Posterior vena cava (tissue), 2 donors: Measurements from ENCODE around the gene GRID2. TPM values are rescaled to one million over a fixed set of nuclear protein-coding genes. Genes with fewer than 3 reads are reported as not detected.

Experiments used
- DNase-seq: peaks from one replicate; pipeline ENCODE4 v3.0.0-alpha.2; 2020; ENCODE audit warnings: low spot score
- intact Hi-C, 2 donors: fragments of 100-400 bp; cut with DNase I; formaldehyde crosslinking; loops; one replicate each; pipeline versions ENCODE4 v1.14.1 to v1.14.2; 2022 to 2023
- total RNA-seq, 2 donors: library from RNA; stranded (reverse); fragmentation: NEBNext Ultra II Directional; extraction: Animal tissue kit (Norgen Biotek cat#: 25700); gene quantifications; one replicate each; pipeline ENCODE4 v1.2.1, GENCODE V29; 2021
- donor health status: DM: yes; HTN: yes; CAD: no.
- donor health status: DM: yes; HTN: yes; CAD: no.

Gene GRID2
- total RNA-seq, 2 donors from 2014 or later: 0.38 TPM; not detected in 1

DNA sequence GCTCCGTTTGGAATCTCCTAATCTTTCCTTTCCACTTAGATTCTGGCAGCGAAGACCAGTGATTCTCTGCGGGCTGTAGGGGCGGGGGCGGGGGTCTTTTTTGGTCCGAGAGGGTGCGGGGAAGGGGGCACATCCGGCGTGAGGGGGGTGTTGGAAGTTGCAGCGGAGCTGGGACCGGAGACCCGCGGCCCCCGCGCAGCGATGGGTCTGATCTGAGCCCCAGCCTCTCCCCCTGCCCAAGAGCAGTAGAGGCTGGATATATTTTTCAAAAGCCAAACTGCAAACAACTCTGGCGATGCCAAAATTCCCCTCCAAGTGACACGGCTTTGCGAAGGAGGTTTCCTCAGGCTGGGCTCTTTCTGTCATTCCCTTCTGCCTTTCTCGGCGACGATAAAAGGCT, 355 bp downstream of the GRID2 start:
- DNase-seq: no peak
- intact Hi-C loops: no loop called here

DNA sequence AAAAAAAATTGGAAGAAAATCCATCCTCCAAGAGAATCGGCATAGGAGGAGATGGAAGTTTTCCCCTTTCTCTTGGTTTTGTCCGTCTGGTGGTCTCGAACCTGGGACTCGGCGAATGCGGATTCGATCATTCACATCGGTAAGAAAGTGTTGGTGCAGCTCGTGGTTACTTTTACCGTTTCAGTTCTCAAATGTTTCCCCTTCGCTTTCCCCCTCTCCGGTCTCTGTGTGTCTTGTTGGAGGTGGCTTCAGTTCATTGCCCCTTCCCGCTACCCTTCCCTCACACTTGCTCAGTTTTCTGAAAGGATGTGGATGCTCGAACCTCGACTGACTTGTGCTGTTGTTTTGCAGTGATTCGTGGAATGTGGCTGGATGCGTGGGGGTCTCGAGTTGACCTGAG, 840 bp downstream of the GRID2 start:
- intact Hi-C loops: no loop called here
- DNase-seq: no peak

DNA sequence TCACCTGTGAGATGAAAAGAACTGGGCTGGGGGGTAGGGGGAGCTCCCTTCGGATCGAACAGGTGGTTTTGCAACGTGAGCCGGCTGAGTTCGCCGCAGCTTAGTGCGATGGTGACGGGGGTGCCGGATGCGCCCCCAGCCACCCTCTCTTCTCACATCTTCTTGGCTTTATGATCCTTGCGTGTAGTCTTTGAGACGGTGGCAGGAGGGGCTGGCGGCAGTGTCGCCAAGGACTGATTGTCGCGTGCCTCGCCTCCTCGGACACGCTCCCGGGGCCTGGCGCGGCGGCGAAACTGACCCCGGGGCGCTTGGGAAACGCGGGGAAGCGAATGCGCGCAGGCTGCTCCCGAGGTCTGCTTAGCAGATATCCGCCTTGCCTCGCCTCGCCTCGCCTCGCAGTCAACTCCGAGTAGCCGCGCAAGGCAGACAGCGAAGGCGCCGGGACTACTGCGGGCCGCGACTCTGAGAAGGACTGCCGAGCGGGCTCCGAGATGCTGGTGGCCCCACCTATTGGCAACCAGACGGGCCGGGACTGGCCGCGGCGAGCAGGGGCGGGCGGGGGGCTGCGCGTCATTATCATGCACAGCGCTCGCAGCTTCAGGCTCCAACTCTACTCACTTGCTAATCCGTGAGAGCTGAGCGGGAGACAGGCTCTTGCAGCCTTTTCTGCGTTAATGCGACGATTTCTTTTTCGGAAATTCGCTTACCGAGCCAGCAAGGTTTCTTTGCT, 1.5 kb downstream of the GRID2 start:
- peak; percentile 78 for DNase-seq
- intact Hi-C loops: no loop called here

DNA sequence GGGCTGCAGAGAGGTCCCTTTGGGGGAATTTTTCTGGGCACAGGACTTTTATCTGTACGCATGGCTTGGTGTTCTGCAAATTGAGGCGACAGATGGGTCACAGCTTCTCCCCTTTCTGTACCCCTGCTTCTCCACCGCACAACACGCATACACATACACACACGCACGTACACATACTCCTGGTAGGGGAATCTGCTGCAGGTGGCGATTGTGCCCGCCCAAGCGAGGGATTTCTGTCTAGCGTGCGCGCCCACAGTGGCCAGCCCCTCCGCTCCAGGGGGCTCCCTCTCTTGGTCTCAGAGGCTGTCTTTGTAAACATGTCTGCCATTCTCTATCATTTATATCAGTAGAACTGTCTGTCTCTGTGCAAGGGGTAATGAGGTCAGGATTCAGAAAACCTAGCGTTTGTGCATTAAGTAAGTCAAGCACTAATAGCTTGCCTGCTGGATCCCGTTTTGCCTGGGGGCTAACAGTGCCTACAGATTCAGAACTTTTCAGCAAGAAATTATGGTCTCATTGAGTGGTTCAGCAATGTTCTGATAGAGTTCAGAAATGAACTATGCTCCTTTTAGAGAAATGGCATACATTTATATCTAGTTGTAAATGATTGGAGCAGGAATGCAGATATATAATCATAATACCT, 2.2 kb downstream of the GRID2 start:
- intact Hi-C loops: no loop called here
- DNase-seq: no peak

DNA sequence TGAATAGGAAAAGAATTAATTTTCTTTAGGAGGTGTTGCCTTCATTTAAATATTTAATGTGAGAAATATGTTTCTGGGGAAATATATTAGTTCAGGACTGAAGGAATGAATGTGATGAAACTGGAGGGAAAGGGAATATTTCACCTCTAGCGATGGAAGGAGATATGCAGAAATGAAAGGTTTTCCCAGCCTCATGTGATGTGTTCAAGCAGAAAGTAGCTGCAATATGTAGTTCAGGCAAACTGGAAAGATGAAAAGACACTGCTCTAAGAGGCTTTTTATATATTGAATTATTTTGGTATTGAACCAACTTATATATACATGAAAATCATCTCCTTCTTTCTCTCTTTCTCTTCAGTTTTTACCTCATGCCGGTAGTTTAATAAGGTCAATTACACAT, 3.4 kb downstream of the GRID2 start:
- no peak for DNase-seq
- intact Hi-C loops: no loop called here

DNA sequence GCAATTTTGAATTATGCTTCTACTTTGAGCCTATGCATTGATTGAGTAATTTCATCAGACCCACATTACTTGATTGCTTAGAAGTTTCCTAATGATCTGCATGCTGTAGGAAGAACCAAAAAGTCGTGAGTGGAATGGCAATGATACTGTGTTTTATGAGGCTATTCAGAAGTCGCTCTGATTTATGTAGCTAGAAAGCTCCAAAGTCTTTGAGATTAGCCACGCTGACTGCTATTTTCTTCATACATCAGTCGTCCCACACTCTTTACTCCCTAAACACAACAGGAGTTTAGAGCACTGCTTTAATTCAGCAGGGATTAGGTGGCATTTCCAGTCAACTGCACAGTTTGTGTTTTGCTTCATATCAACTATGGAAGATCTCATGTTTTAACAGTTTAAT, 4.1 kb downstream of the GRID2 start:
- no peak for DNase-seq
- intact Hi-C loops: no loop called here

DNA sequence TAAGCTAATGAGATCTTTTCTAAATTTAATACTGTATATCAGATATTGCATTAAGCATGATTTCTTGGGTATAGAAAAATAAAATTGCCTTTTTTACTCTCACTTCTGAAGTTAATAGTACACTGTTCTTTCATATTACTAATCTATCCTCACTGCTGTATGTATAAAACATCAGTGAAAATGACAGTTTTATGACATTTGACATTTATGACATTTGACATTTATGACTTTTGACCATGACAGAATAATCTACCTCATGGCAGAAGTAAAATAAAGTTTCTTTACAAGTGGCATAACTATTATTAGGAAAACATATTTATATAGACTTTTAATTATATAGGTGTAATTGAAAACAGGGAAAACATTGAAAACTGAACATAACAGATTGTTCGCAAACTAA, 13.3 kb downstream of the GRID2 start:
- DNase-seq: no peak
- intact Hi-C loops: no loop called here

DNA sequence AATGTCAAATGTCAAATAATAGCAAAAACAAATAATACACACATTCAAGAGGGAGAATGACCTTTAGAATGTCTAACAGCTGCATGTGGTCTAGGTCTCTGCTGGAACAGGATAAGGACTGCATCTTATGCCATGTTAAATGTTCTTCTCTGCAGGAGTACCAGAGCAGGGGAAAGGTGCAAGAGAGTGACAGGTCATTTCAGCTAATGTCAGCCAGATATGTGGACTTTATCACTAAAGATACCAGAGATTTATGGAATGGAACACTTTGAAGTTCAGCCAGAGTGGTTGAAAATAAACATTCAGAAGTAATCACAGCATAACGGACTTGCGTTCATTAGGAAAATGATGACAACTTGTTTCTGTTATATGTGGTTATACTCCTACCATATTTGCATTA, 24.3 kb downstream of the GRID2 start:
- intact Hi-C loops: no loop called here
- DNase-seq: no peak

DNA sequence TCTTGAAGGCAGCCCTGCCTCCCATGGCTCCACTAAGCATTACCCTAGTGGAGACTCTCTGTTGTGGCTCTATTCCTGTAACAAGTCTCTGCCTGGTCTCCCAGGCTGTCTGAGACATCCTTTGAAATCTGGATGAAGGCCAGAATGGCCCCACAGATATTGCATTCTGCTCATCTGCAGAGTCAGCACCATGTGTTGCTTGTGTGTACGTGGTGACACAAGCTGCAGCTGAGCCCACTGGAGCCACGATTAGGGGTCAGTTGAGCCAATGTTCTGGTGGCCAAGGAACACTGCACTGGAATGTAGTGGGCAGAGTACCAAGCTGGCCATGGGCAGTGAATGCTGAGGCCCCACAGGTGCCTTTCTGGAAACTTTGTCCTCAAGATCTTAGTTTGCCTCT, 29.2 kb downstream of the GRID2 start:
- DNase-seq: no peak
- intact Hi-C loops: no loop called here

DNA sequence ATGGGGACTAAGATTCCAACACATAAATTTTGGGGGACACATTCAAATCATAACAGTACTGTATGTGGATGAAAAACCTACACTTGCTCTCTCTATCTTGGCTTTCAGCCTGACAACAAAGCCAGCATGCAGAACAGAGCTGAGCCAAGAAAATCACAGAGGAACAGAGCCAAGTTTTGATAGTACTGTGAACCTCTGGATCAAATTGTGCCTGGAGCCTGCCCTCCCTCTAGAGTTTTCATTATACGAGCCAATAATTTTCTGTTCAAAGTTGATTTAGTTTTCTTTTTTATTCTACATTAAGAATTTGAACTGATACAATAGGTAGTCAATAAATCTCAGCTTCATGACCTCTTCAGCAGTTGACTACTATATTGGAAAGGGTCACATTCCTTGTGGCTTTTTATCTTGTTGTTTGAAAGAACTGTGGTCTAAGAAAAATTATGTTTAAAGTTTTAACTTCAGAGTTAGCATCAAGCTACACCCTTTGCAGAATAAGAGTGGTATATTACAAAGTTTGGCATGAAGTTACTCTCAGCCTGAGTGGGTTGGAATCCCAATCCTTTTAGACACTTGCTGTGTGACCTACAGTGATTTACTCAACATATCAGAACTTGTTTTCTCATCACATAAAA, 31.1 kb downstream of the GRID2 start:
- DNase-seq: no peak
- intact Hi-C loops: no loop called here

DNA sequence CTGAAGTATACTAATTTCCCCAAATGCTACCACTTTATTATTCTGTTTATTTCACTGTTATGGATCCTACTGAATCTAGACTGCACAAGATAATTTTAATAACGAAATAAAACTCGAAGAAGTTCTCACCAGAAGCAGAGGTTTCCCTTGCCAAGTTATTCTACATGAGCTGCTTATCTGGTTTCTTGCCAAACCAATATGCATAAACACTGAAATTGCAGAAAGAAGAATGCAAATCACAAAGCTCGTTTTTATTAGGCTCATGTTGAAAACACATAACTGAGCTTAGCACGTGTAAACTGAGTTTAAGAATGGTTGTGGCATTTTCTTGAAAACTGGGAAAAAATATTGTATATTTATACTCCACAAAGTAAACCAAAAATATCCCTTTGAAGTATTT, 35.9 kb downstream of the GRID2 start:
- intact Hi-C loops: no loop called here
- no peak for DNase-seq

DNA sequence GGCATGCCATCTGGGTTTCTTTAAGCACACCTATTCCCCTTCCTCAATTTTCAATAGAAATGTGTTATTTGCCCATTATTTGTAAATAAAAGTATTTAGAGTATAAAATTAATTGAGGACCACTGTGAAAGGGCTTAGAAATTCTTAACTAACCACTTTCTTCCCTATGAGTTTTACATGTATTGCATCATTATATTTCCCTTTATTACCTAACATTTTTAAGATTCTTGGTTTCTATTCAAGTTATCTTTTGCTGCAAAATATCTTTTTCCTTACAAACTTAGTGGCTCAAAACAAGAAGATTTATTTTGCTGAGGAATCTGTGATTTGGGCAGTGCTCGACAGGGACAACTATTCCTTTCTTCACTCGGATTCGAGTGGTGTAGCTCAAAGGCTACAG, 40.5 kb downstream of the GRID2 start:
- DNase-seq: no peak
- intact Hi-C loops: no loop called here

DNA sequence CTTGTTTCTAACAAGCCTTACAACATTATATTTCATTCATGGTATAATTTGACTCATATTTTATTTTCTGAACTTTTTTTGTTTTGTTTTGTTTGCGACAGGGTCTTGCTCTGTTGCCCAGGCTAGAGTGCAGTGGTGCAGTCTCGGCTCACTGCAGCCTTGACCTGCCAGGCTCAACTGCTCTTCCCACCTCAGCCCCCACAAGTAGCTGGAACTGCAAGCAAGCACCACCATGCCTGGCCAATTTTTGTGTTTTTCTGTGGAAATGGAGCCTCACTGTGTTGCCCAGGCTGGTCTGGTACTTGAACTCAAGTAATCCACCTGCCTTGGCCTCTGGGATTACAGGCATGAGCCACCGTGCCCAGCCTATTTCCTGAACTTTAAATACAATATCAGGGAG, 42.5 kb downstream of the GRID2 start:
- intact Hi-C loops: no loop called here
- DNase-seq: peak; percentile 29

DNA sequence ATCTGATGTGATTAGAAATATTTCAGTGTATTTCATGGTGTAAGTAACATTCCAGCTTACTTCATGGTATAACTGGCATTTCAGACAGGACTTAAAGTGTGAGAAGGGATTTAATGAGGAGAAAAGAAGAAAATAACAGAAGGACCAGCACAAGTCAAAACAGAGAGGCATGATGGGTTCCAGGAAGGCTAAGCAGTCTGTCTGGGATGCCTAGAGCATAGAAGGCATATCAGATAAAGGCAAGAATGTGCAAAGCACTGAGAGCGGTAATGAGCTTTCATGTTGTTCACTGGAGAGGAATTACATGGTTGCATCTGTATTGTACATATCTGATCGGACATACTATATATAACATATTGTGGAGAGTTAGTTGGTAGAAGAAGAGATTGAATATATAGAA, 54.2 kb downstream of the GRID2 start:
- intact Hi-C loops: no loop called here
- DNase-seq: no peak

DNA sequence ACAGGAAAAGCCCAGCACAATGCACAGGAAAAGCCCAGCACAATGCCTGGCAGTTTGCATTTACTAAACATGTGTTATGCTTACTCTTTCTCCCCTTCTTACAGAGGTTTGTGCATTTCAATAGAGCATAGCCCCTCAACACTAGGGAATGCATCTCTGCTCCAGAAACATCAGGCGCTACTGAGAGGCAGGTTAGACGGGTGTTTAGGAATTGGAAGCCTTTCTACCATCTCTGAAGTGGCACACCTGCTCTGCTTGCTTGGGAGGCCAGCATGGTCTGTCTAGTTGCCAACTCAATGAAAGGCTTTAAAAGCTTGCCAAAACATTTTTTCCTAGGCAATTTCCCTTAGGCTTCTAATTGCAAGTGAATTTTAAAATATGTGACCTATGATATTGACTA, 55.7 kb downstream of the GRID2 start:
- no peak for DNase-seq
- intact Hi-C loops: no loop called here

DNA sequence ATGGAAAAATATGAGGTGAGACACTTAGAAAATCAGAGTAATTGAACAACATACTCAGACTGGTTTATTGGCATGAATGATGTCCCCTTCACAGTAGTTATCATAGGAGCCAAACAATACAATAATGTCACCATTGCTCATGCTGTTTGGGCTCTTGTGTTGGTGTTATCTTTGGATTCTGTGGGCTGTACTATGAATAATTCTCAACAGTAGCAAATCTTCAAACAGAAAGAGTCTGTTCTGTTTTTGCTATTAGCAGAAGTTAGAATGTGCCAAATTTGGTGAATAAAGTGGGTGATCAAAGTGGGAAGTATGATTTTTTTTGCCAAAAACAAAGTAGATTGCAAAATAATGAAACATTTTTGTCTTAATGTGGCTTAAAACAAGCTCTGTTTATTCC, 58.3 kb downstream of the GRID2 start:
- no peak for DNase-seq
- intact Hi-C loops: no loop called here

DNA sequence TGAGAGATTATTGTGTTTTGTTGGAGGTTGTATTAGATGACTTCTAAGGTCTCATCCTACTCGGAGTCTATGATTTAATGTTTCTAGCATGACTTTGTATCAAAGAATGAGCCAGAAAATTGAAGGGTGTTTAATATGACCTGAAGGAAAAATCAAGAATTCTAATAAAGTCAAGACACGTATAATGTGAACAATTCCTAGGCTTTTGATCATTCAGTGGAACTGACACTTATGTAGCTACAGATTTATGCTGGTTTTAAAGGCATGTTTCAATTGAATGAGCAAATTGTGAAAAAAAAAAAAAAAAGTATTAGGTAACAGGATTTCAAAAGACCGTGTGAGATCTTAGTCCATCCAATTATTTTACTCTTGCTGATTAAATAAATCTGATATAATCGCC, 64.9 kb downstream of the GRID2 start:
- intact Hi-C loops: no loop called here
- no peak for DNase-seq

DNA sequence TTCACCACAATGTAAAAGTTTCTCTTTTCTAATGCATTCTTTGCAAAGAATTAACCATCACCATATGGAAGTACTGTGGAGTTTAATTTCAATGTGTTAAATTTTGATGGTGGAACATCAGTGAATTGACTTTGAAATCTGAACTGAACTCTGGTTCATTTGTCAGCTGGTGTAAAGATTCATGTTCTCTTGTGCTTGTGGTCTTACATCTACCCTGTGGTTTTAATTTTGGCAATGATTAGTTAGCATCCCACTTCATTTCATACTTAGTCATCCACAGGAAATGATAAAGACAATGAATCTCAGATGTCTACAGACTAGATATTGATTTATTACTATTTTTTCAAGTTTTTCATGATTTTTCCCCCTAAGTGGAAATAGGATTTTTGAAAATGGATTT, 77.8 kb downstream of the GRID2 start:
- intact Hi-C loops: no loop called here
- DNase-seq: no peak

DNA sequence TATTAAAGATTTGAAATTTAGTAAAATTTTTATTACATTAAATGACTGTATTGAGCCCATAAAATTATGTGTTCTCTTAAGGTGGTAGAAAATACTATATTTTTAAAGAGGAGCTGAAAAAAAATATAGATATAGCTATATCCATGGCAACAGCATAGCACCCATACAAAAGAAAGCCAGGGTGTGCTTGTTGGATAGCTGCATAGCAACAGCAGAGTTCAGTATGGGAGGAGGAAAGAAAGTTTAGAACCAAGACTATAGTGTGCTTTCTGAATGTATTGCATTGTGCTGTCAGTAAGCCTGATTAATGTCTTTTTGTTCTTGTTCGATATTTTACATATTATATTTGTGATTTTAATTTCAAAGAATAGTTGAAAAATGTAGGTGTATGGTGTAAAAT, 78.4 kb downstream of the GRID2 start:
- intact Hi-C loops: no loop called here
- no peak for DNase-seq

DNA sequence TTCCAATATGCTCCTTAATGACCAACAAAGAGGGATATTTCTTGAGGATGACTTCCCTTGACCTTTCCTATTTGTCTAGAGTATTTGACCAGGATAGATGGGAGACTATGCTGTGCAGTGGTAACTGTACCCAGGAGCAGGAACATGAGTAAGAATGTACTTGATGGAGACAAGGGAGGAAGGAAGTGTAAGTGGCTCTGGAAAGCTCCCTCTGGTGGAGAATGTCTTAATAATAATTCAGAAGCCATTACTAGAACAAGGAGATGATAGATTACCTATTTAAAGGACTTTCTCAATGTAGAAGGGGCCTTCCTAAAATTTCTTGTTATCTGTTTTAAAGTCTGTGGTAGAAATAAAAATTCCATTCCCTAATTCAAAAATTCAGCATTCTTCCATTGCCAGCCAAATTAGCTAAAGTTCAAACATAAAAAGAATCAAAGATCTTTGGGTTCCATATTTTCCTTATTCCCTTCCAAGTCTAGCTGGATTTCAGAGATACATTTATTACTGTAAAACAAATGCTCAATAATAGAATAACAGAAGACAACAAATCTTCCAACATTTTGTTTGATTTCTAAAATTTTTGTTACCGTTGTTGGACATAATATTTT, 83.8 kb downstream of the GRID2 start:
- intact Hi-C loops: no loop called here
- DNase-seq: no peak

DNA sequence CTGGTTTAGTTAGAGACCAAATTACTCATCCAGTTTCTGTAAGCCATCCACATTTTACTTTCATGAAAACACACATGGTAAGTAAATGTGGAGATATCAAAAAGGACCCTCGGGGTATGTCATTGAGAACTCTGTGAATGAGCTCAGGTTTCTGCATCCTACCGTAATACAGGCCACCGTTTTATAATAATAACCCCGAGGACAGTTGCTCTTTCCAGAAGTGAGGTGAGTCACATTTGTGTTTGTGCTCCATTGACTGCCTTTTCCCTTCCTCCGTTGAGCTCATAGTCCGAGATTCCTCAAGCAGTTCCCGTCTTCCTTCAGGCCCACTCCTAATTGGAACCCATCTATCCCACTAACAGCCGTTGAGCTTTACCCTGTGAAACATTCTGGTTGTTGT, 95.3 kb downstream of the GRID2 start:
- DNase-seq: no peak
- intact Hi-C loops: no loop called here
